SK-N-MC (cell line): ENCODE results near the gene TBC1D22B.
"Not testable (repeated sequence)": the region's sequence is repeated elsewhere in the genome, so short reads cannot be mapped to it uniquely, and the experiment has no call there.

ENCODE experiments used
- DNase-seq: peaks from one replicate; pipeline ENCODE4 v3.0.0-alpha.2; 2011; ENCODE audit warnings: low read depth, low spot score
- H3K27ac ChIP-seq: fragments of 200-600 bp; sonication (generic); 2 replicates; pipeline ENCODE4 v1.5.1; 2016; ENCODE audit warnings: mixed run types
- H3K36me3 ChIP-seq: fragments of 200-600 bp; sonication (generic); 2 replicates; pipeline ENCODE4 v1.6.1; 2017; ENCODE audit warnings: antibody characterized with exemption, low read length, mixed read lengths; ENCODE audit not compliant: insufficient read depth
- H3K4me3 ChIP-seq: fragments of 200-600 bp; sonication (generic); 2 replicates; pipeline ENCODE4 v1.5.1; 2016
- H3K9ac ChIP-seq: fragments of 200-600 bp; sonication (generic); 2 replicates; pipeline ENCODE4 v1.8.0; 2017; ENCODE audit warnings: mixed run types, mixed read lengths; ENCODE audit not compliant: insufficient read length
- H3K9me3 ChIP-seq: fragments of 200-600 bp; sonication (generic); 2 replicates; pipeline ENCODE4 v1.6.1; 2017; ENCODE audit warnings: low read depth, mild to moderate bottlenecking, antibody characterized with exemption, low read length, moderate library complexity, mixed read lengths
- EZH2 ChIP-seq: fragments of 200-600 bp; sonication (generic); IDR thresholded peaks from one replicate; pipeline ENCODE4 v1.6.1; 2017; ENCODE audit warnings: antibody characterized with exemption
- FOXP2 ChIP-seq: optimal IDR thresholded peaks from 2 replicates; pipeline ENCODE3; 2011; ENCODE audit warnings: mild to moderate bottlenecking, moderate library complexity; ENCODE audit not compliant: insufficient read depth; ENCODE audit errors: extremely low read length, control extremely low read depth
- POLR2AphosphoS5 ChIP-seq: IDR thresholded peaks from 2 replicates; pipeline ENCODE4 v1.6.1; 2012; ENCODE audit warnings: mild to moderate bottlenecking, low read depth, low read length, borderline replicate concordance

Gene TBC1D22B

GRCh38 chr6:37338745-37339255 lies 81.2 kb downstream of the TBC1D22B start:
- no peak for DNase-seq
- Histone ChIP-seq H3K9ac (no peak overlapping the region), H3K36me3 (no peaks in the 10 kb centered on the region), H3K4me3 (no peak overlapping the region), H3K9me3 (no peaks in the 10 kb centered on the region), H3K27ac (no peak overlapping the region)
- TF ChIP-seq POLR2AphosphoS5: no peak
- TF ChIP-seq FOXP2: no peak
- TF ChIP-seq EZH2: no peak

GRCh38 chr6:37339741-37340638 lies 82.4 kb downstream of the TBC1D22B start:
- H3K9me3 ChIP-seq: no peaks in the 10 kb centered on the region
- no peaks in the 10 kb centered on the region for H3K36me3 ChIP-seq
- TF ChIP-seq POLR2AphosphoS5 (no peak), EZH2 (no peak), FOXP2 (no peak)
- H3K27ac ChIP-seq: no peak overlapping the region
- no peak overlapping the region for H3K4me3 ChIP-seq
- DNase-seq: no peak
- H3K9ac ChIP-seq: no peak overlapping the region

GRCh38 chr6:37340639-37340943 lies 83.0 kb downstream of the TBC1D22B start:
- no peak overlapping the region for H3K4me3 ChIP-seq
- H3K36me3 ChIP-seq: no peaks in the 10 kb centered on the region
- TF ChIP-seq EZH2 (no peak), POLR2AphosphoS5 (no peak), FOXP2 (no peak)
- no peak overlapping the region for H3K27ac ChIP-seq
- H3K9ac ChIP-seq: no peak overlapping the region
- no peak for DNase-seq
- no peaks in the 10 kb centered on the region for H3K9me3 ChIP-seq

GRCh38 chr6:37343248-37343647 lies 85.7 kb downstream of the TBC1D22B start:
- H3K4me3 ChIP-seq: no peak overlapping the region
- no peaks in the 10 kb centered on the region for H3K9me3 ChIP-seq
- no peak overlapping the region for H3K9ac ChIP-seq
- TF ChIP-seq POLR2AphosphoS5: no peak
- no peak for TF ChIP-seq EZH2
- TF ChIP-seq FOXP2: no peak
- no peak overlapping the region for H3K27ac ChIP-seq
- no peaks in the 10 kb centered on the region for H3K36me3 ChIP-seq
- DNase-seq: no peak

GRCh38 chr6:37344308-37344707 lies 86.7 kb downstream of the TBC1D22B start:
- DNase-seq: no peak
- Histone ChIP-seq H3K4me3 (no peak overlapping the region), H3K9ac (no peak overlapping the region), H3K36me3 (no peaks in the 10 kb centered on the region), H3K9me3 (no peaks in the 10 kb centered on the region), H3K27ac (no peak overlapping the region)
- TF ChIP-seq EZH2: no peak
- no peak for TF ChIP-seq FOXP2
- TF ChIP-seq POLR2AphosphoS5: no peak

GRCh38 chr6:37345804-37346203 lies 88.2 kb downstream of the TBC1D22B start:
- DNase-seq: not testable (repeated sequence)

GRCh38 chr6:37347177-37347576 lies 89.6 kb downstream of the TBC1D22B start:
- H3K4me3 ChIP-seq: no peak overlapping the region
- H3K9me3 ChIP-seq: no peaks in the 10 kb centered on the region
- TF ChIP-seq EZH2 (no peak), FOXP2 (no peak), POLR2AphosphoS5 (no peak)
- no peak overlapping the region for H3K27ac ChIP-seq
- no peaks in the 10 kb centered on the region for H3K36me3 ChIP-seq
- no peak for DNase-seq
- H3K9ac ChIP-seq: no peak overlapping the region

More at GRCh38 chr6:37345804-37346203, 88.2 kb downstream of the TBC1D22B start:
- H3K36me3 ChIP-seq, H3K9ac ChIP-seq, H3K4me3 ChIP-seq, H3K9me3 ChIP-seq, H3K27ac ChIP-seq: not testable (repeated sequence)

- Histone ChIP-seq H3K9me3 (no peaks in the 10 kb centered on the region), H3K4me3 (no peak overlapping the region), H3K36me3 (no peaks in the 10 kb centered on the region), H3K27ac (no peak overlapping the region), H3K9ac (no peak overlapping the region)
- DNase-seq: no peak
- TF ChIP-seq EZH2: no peak
- no peak for TF ChIP-seq POLR2AphosphoS5
- no peak for TF ChIP-seq FOXP2
These were observed 90.1 kb downstream of the TBC1D22B start for GRCh38 chr6:37347670-37348111.
